Right cardiac atrium (tissue), 5 donors: ENCODE data around the gene NME5. TPM values are rescaled to one million over a fixed set of nuclear protein-coding genes. Genes with fewer than 3 reads are reported as not detected.
A peak's percentile ranks its signal among the peaks of the same experiment; 100 is the strongest.

Source experiments
- ATAC-seq, 2 donors: fragments of 200-7000 bp; cut with Tn5 transposase; one replicate each; pipeline versions ENCODE4 v1.8.0 to v1.9.1; 2020; ENCODE audit warnings: moderate library complexity in 2 of 2, mild to moderate bottlenecking in 1 of 2
- DNase-seq, 3 donors: peaks; one replicate each; pipeline ENCODE4 v3.0.0-alpha.2; 2020
- H3K27ac ChIP-seq: one replicate; pipeline ENCODE4 v1.5.1; 2013; ENCODE audit warnings: mild to moderate bottlenecking, low read length, control low read depth, moderate library complexity
- H3K27me3 ChIP-seq: one replicate; pipeline ENCODE4 v1.6.1; 2013; ENCODE audit not compliant: control insufficient read depth, insufficient read depth
- H3K4me1 ChIP-seq: one replicate; pipeline ENCODE4 v1.6.1; 2013; ENCODE audit warnings: low read length; ENCODE audit not compliant: control insufficient read depth, insufficient read depth
- H3K4me3 ChIP-seq: one replicate; pipeline ENCODE4 v1.5.1; 2013; ENCODE audit warnings: low read length, control low read depth
- H3K9me3 ChIP-seq: one replicate; pipeline ENCODE4 v1.6.1; 2013; ENCODE audit warnings: low read length; ENCODE audit not compliant: control insufficient read depth
- WGBS: extraction: QIAGEN DNeasy Blood & Tissue Kit; methylation state at CpG from one replicate; pipeline ENCODE4 v1.1.7; 2013; 5-methylcytosine and 5-hydroxymethylcytosine counted together
- intact Hi-C, 4 donors: fragments of 100-400 bp; cut with DNase I; formaldehyde crosslinking; loops; one replicate each; pipeline versions ENCODE4 v1.11.0 to v1.14.0; 2022 to 2023
- long read RNA-seq, 4 donors: library from polyadenylated mRNA; unstranded; transcript quantifications; one replicate each; pipeline ENCODE4 v2.0.0, GENCODE V29; 2020 to 2021
- polyA plus RNA-seq: library from polyadenylated mRNA; stranded (reverse); fragments of 200-250 nt; gene quantifications from one replicate; pipeline ENCODE4 v1.2.3, GENCODE V29; 2013
- total RNA-seq, 4 donors: library from RNA; stranded (reverse); fragmentation: NEBNext Ultra II Directional; extraction: Animal tissue kit (Norgen Biotek cat#: 25700); gene quantifications; one replicate each; pipeline ENCODE4 v1.2.1, GENCODE V29; 2021
- donor health status: healthy with polysubstance abuse.
- donor health status: DM: no; HTN: yes; CAD: no.
- donor health status: DM: no; HTN: no; CAD: no.
- donor health status: DM: no; HTN: yes; CAD: no; lungs with severe emphysema.
- donor health status: DM: yes; HTN: yes; CAD: no.

NME5 gene, protein sequence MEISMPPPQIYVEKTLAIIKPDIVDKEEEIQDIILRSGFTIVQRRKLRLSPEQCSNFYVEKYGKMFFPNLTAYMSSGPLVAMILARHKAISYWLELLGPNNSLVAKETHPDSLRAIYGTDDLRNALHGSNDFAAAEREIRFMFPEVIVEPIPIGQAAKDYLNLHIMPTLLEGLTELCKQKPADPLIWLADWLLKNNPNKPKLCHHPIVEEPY
- total RNA-seq (1 to 10 TPM; 5.0 to 6.8 (median 6.1) TPM), polyA plus RNA-seq (6.1 TPM)
- long read RNA-seq, donor 1, partial matches to known transcripts = 0 of 2 reads
- long read RNA-seq, donor 1, other reads (novel, unspliced or antisense) = 1 of 2 reads
- long read RNA-seq, donor 2, partial matches to known transcripts = 0 of 1 reads
- long read RNA-seq, donor 2, other reads (novel, unspliced or antisense) = 1 of 1 reads
- long read RNA-seq, donor 3, partial matches to known transcripts = 1 of 5 reads
- long read RNA-seq, donor 3, other reads (novel, unspliced or antisense) = 1 of 5 reads
- long read RNA-seq, donor 4 = 0 reads

DNA sequence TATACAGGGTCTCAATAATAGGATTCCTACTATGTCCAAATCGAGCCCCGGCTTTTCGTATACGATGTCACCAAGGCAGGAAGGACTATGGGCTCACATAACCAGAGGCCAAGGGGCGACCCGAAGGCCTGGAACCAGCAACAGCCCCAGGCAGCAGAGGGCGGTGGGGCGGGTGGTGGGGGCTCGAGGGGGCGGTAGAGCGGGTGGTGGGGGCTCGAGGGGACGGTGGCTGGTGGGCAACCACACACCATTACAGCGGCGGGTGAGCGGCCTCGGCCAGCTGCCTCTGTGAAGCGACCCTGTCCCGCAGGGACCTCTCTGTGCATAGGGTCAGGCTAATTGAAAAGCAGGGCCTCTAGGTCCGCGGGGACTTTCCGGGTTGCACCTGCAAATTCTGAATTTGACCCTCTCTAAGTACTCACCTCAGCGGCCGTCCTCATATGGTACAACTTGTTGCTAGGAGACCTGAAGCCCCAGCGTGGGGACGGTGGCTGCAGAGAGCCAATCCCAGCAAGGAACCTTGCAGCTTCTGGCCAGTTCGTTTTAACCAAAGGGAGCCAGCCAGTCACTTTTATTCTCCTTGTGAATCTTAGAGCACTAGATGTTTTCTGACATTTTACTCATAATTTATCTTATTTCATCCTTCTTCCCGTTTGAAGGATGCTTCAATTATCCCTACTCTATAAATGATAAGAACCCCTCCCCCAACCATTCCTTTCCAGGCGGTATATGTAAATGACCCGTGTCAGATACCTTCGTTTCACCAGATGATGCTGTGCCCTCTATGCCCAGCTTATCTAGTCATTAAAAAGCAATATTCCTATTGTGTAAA is at the start of gene NME5:
Gene NME5 (minus strand): TSS at position 480 of the 832 bp plus-strand sequence. CDS start 648 bp downstream, outside the sequence.
- Histone ChIP-seq H3K4me1 (no peaks in the 10 kb centered on the region), H3K27me3 (no peaks in the 10 kb centered on the region), H3K9me3 (no peaks in the 10 kb centered on the region), H3K4me3 (peak within 1 kb of the TSS; percentile 80), H3K27ac (no peak within 1 kb of the TSS)
- DNase-seq (peak; percentile 73 to 90 (median 86)), ATAC-seq (peak; percentile 93)
- WGBS = 7% methylated on average over 31 of the region's 31 CpGs
- intact Hi-C loops = loop anchor here in 3 of 4 donors (10.0 kb wide), 3 partner anchors 64 to 374 kb away; no protein-coding TSS in a partner anchor

DNA sequence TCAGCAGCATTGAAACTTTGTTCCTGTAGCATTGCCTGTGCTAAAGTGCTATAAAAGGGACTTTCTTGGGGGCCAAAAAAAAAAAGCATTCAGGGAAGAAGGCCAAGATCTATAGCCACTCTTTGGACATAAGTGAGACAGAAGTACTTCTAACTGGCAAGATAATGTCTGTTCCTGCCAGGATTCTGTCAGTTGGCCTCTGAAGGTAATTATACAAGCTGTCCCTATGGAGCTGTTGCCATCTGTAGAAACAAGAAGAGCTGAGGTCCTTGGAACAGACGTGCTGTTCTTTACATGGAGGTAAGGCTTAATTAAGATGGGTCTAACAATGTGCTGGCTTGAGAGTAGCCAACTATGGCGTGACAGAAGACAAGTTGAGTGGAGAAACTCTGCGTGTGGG is 49.4 kb upstream of the NME5 start:
- no peaks in the 10 kb centered on the region for H3K9me3 ChIP-seq
- peak overlapping the region; percentile 45 for H3K27ac ChIP-seq
- ATAC-seq = peak in 1 of 2 donors; percentile 69
- whole genome bisulfite sequencing = 69% methylated on average over 3 of the region's 3 CpGs
- H3K27me3 ChIP-seq = no peaks in the 10 kb centered on the region
- H3K4me1 ChIP-seq = no peaks in the 10 kb centered on the region
- intact Hi-C loops = no loop called here
- no peak overlapping the region for H3K4me3 ChIP-seq
- DNase-seq = no peak

DNA sequence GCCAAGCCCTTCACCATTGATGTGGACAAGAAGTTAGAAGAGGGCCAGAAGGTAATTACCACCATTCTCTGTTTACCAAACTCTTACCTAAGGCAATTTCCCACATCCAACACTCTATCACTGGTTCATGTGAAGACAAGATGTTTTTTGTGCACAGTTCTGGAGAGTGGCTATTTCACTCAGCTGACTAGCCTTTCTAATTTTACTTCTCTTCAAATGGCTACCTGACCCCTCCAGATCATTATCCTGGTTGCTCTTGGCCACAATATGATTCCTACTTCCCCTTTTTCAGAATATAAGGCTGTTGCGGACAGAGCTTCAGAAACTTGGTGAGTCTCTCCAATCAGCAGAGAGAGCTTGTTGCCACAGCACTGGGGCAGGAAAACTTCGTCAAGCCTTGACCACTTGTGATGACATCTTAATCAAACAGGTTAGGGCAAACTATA is 46.8 kb upstream of the NME5 start:
- Histone ChIP-seq H3K9me3 (no peaks in the 10 kb centered on the region), H3K4me1 (no peaks in the 10 kb centered on the region), H3K27me3 (no peaks in the 10 kb centered on the region), H3K27ac (no peak overlapping the region), H3K4me3 (no peak overlapping the region)
- DNase-seq = no peak
- WGBS = 81% methylated on average over 2 of the region's 2 CpGs
- ATAC-seq = no peak
- intact Hi-C loops = no loop called here

DNA sequence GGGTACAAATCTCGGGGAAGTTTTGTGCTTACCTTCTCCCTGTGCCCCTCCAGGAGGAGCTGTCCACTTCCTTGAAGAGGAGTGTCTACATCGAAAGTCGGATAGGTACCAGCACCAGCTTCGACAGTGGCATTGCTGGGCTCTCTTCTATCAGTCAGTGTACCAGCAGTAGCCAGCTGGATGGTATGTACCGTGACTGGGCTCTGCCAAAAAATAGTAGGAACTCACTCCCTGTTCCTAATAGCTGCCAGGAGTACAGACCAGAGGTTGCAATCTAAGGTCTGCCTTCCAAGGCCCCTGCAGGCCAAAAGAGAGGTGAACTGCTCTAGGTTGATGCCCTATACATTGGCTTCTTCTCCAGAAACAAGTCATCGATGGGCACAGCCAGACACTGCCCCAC is 43.6 kb upstream of the NME5 start:
- no peak overlapping the region for H3K4me3 ChIP-seq
- no peaks in the 10 kb centered on the region for H3K9me3 ChIP-seq
- ATAC-seq (no peak), DNase-seq (no peak)
- intact Hi-C loops = no loop called here
- no peaks in the 10 kb centered on the region for H3K4me1 ChIP-seq
- 91% methylated on average over 6 of the region's 6 CpGs for WGBS
- no peaks in the 10 kb centered on the region for H3K27me3 ChIP-seq
- no peak overlapping the region for H3K27ac ChIP-seq

DNA sequence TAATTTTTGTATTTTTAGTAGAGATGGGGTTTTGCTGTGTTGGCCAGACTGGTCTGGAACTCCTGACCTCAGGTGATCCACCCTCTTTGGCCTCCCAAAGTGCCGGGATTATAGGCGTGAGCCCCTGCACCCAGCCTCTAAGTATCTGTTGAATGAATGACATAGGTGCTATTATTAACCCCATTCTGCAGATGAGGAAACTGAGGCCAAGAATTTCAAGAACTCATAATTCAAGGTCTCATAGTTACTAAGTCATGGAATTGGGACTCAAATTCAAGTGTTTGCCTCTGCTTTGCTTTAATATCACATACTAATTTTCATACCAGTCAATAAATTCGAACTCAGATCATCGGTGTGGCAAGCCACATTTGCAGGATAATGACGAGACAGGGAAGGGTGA is 41.6 kb upstream of the NME5 start:
- ATAC-seq = no peak
- DNase-seq = no peak
- Histone ChIP-seq H3K27ac (no peak overlapping the region), H3K9me3 (no peaks in the 10 kb centered on the region), H3K27me3 (no peaks in the 10 kb centered on the region), H3K4me1 (no peaks in the 10 kb centered on the region), H3K4me3 (no peak overlapping the region)
- intact Hi-C loops = no loop called here
- 96% methylated on average over 5 of the region's 5 CpGs for WGBS

DNA sequence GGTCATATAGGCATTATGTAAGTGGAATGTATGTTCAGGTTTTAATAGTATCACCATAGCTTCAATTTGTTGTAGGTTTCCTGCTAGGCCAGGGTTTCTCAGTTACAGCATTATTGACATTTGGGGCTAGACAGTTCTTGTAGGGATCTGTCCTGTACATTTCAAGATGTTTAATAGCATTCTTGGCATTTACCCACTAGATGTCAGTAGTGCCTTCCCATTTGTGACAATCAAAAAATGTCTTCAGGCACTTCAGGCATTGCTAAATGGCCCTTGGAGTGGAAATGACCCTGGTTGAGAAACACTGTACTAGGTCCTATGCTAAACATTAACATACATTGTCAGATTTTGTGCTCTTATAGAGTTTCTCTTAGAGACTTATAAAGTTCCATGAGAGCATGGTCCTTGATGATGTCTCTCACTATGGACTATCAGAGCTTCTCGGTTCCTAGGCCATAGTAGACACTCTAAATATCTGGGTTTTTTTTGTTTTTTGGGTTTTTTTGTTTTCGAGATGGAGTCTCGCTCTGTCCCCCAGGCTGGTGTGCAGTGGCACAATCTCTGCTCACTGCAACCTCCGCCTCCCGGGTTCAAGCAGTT is 41.1 kb upstream of the NME5 start:
- 77% methylated on average over 5 of the region's 5 CpGs for WGBS
- DNase-seq = no peak
- Histone ChIP-seq H3K4me1 (no peaks in the 10 kb centered on the region), H3K27ac (no peak overlapping the region), H3K27me3 (no peaks in the 10 kb centered on the region), H3K4me3 (no peak overlapping the region), H3K9me3 (no peaks in the 10 kb centered on the region)
- intact Hi-C loops = no loop called here
- no peak for ATAC-seq

DNA sequence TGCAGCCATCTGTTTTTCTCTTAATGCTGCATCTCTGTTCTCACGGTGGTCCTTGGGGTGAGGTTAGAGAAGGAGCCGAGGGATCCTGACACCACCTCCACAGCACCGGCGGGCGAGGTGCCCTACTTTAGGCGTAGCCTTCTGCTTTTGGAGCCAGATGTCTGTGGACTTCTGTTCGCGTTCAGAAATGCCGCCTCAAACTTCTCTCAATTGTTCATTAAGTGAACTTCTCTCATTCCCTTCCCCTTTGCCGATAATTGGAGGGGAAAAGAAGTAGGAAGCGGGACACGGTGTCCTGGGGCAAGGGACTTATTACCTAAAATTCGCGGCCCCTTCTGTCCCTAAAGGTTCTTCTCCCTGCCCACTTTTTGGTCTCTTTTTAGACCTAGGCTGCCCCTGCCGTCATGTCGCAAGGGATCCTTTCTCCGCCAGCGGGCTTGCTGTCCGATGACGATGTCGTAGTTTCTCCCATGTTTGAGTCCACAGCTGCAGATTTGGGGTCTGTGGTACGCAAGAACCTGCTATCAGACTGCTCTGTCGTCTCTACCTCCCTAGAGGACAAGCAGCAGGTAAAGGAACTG is 40.1 kb upstream of the NME5 start:
- Histone ChIP-seq H3K9me3 (no peaks in the 10 kb centered on the region), H3K4me3 (peak overlapping the region; percentile 13), H3K4me1 (no peaks in the 10 kb centered on the region), H3K27ac (no peak overlapping the region), H3K27me3 (no peaks in the 10 kb centered on the region)
- WGBS = under 1% methylated on average over 23 of the region's 23 CpGs
- intact Hi-C loops = no loop called here
- ATAC-seq = no peak
- no peak for DNase-seq

DNA sequence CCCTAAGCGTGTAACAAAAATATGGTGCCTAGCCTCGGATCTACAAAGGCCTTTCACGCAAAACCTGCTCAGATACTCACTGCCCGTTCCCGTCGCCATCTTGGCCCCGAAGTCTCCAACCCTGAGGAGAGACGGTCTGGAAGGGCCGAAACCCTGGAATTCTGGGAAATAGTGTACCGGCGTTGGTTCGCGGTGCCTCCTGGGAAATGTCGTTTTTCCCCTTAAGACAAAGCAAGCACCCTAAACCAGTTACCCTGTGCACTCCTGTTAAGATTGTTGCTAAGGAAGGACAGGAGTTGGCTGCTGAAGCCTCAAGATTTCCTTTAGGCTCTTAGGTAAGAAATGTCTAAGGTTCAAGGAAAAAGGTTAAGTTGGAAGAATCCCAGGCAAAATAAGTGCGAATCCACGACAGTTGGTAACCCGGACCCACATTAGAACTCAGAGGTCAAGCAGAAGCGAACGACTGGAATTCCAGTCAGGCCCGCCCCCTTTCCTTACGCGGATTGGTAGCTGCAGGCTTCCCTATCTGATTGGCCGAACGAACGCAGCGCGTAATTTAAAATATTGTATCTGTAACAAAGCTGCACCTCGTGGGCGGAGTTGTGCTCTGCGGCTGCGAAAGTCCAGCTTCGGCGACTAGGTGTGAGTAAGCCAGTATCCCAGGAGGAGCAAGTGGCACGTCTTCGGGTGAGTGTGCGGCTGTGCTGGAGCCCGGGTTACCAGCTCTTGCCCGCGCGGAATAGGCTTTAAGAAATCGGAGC is 39.5 kb upstream of the NME5 start, which contains the start of the genes BRD8 and KIF20A:
Gene BRD8 (minus strand): TSS at position 115 of the 761 bp plus-strand sequence. CDS start 16 bp downstream, at position 99.
Gene KIF20A (plus strand): TSS at position 597 of the 761 bp plus-strand sequence. CDS start 569 bp downstream, outside the sequence.
- intact Hi-C loops = no loop called here
- ATAC-seq (peak; percentile 98), DNase-seq (peak; percentile 96 to 98 (median 97))
- Histone ChIP-seq H3K4me3 (peak within 1 kb of the TSS; percentile 95), H3K9me3 (no peaks in the 10 kb centered on the region), H3K4me1 (no peaks in the 10 kb centered on the region), H3K27ac (peak within 1 kb of the TSS; percentile 81), H3K27me3 (no peaks in the 10 kb centered on the region)
- WGBS = under 1% methylated on average over 41 of the region's 41 CpGs

DNA sequence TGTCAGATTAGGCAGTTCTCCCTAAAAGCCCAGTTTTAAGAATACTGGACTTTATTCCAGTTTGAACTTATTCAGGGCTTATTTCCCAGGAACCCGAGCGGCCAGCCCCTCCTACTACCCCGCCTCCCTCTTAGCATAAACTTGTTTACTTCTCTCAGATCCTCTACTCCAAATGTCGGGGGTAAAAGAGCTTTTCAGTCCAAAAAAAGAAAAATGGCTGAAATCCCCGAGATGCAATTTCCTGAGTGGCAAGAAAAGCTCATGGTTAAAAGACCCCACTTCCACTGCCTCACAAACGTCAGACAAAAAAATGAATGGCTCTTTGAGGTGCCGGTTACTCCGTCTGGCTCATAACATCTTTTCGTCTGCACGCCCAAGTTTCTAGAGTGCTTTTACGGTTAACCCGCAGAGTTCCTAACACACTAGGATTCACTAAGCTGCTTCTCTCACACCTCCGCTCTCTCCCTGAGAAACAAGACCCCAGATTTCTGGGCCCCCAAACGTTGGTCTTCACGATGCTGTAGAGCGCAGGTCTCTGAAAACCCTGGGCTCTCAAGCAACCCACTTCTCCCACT is 38.8 kb upstream of the NME5 start:
- DNase-seq = peak in 2 of 3 donors; percentile 22 to 69
- under 1% methylated on average over 16 of the region's 16 CpGs for WGBS
- no peaks in the 10 kb centered on the region for H3K27me3 ChIP-seq
- no peaks in the 10 kb centered on the region for H3K4me1 ChIP-seq
- peak overlapping the region; percentile 71 for H3K27ac ChIP-seq
- intact Hi-C loops = no loop called here
- ATAC-seq = peak; percentile 53 to 60
- no peaks in the 10 kb centered on the region for H3K9me3 ChIP-seq
- peak overlapping the region; percentile 95 for H3K4me3 ChIP-seq
